Heart right ventricle (tissue), 16 donors: ENCODE results near the gene TCAF1. TPM values are rescaled to one million over a fixed set of nuclear protein-coding genes. Genes with fewer than 3 reads are reported as not detected.
"Not testable (repeated sequence)": the region's sequence is repeated elsewhere in the genome, so short reads cannot be mapped to it uniquely, and the experiment has no call there.

Experiments
- ATAC-seq, 8 donors: fragments of 200-7000 bp; cut with Tn5 transposase; one replicate each; pipeline ENCODE4 v1.9.1; 2020; ENCODE audit warnings: mild to moderate bottlenecking in 8 of 8, moderate library complexity in 8 of 8, moderate number of reproducible peaks in 1 of 8
- DNase-seq, 2 donors: peaks; one replicate each; pipeline ENCODE4 v3.0.0-alpha.2; 2020
- H3K27ac ChIP-seq, 10 donors: fragments of 200-600 bp; sonication (generic) in 2 of 10; one replicate each; pipeline versions ENCODE4 v1.5.0 to v1.8.0; 2020 to 2022; ENCODE audit warnings: mild to moderate bottlenecking in 3 of 10
- H3K27me3 ChIP-seq, 7 donors: fragments of 200-600 bp; one replicate each; pipeline ENCODE4 v1.8.0; 2021 to 2022; ENCODE audit warnings: mild to moderate bottlenecking in 2 of 7
- H3K36me3 ChIP-seq, 9 donors: fragments of 200-600 bp; sonication (generic) in 1 of 9; one replicate each; pipeline versions ENCODE4 v1.5.0 to v1.8.0; 2020 to 2022; ENCODE audit warnings: mild to moderate bottlenecking in 2 of 9
- H3K4me1 ChIP-seq, 9 donors: fragments of 200-600 bp; sonication (generic) in 1 of 9; one replicate each; pipeline versions ENCODE4 v1.5.0 to v1.8.0; 2020 to 2022; ENCODE audit warnings: mild to moderate bottlenecking in 4 of 9
- H3K4me3 ChIP-seq, 10 donors: fragments of 200-600 bp; sonication (generic) in 2 of 10; one replicate each; pipeline versions ENCODE4 v1.5.0 to v1.8.0; 2020 to 2022; ENCODE audit warnings: mild to moderate bottlenecking in 7 of 10, moderate library complexity in 2 of 10
- H3K9me3 ChIP-seq, 11 donors: fragments of 200-600 bp in 10 of 11; sonication (generic) in 2 of 11; one replicate each; pipeline versions ENCODE4 v1.5.0 to v1.8.0; 2013 to 2022; ENCODE audit warnings: mild to moderate bottlenecking in 2 of 11, control low read depth in 1 of 11, moderate library complexity in 1 of 11
- WGBS, 2 donors: extraction: QIAGEN DNeasy Blood & Tissue Kit; methylation state at CpG; one replicate each; pipeline ENCODE4 v1.1.7; 2013; ENCODE audit warnings: inconsistent platforms in 1 of 2; 5-methylcytosine and 5-hydroxymethylcytosine counted together
- intact Hi-C, 10 donors: fragments of 100-400 bp; cut with DNase I; formaldehyde crosslinking; loops; one replicate each; pipeline versions ENCODE4 v1.11.1 to v1.14.2; 2022
- polyA plus RNA-seq, 2 donors: library from polyadenylated mRNA; stranded (reverse); fragments of 200-250 nt; gene quantifications; one replicate each; pipeline ENCODE4 v1.2.3, GENCODE V29; 2013
- total RNA-seq, 10 donors: library from RNA; stranded (reverse); fragmentation: NEBNext Ultra II Directional in 3 of 10; extraction: Animal tissue kit (Norgen Biotek cat#: 25700) in 3 of 10; gene quantifications; one replicate each; pipeline versions ENCODE4 v1.2.1 to v1.2.4, GENCODE V29; 2021 to 2023
- donor health status: Arrhythmogenic right ventricular cardiomyopathy.
- donor health status: ischemic (EF 13 %, LVEDD 7.1; RV severe dilation, severe dysfunction).
- donor health status: healthy with polysubstance abuse.
- donor health status: DM: no; HTN: yes; CAD: no.
- donor health status: DM: no; HTN: no; CAD: no.
- donor health status: ischemic (EF 25% LVEDD 6.9; RV normal size, moderate dysfunction).
- donor health status: ischemic (EF 25% LVEDD 5.7; RV mildly dilated, moderate dysfunction).
- donor health status: healthy.
- donor health status: DM: yes; HTN: yes; CAD: no.
- donor health status: Ischemic cardiomyopathy.
- donor health status: ischemic (EF 35%, LVEDD 5.7; RV mildly dilated, moderate dysfunction).
- donor health status: nonischemic (EF 11% LVEDD 7.7; RV severe dilation, severe dysfunction).
- donor health status: DM: yes; HTN: yes; CAD: no.
- donor health status: PGD.
- donor health status: ischemic (EF 29% LVEDD 5.4; RV normal size, mild dysfunction).
- donor health status: nonischemic (EF 23%, LVEDD 6.1; RV moderate dilation, normal function).

Gene TCAF1
- total and polyA plus RNA-seq, 12 donors: 9.3 to 62.8 (median 55.5) TPM

- DNase-seq, H3K4me1 ChIP-seq, H3K9me3 ChIP-seq, H3K36me3 ChIP-seq, H3K27ac ChIP-seq, H3K27me3 ChIP-seq, H3K4me3 ChIP-seq, ATAC-seq, intact Hi-C loops: not testable (repeated sequence)
- WGBS, 2 donors: no CpG with 5 or more reads among the region's 6 CpGs
Measured at GRCh38 chr7:143810639-143811038, 91.3 kb downstream of the TCAF1 start.

GRCh38 chr7:143806664-143807071 is 95.3 kb downstream of the TCAF1 start:
- ATAC-seq: peak; percentile 68 to 100 (median 95)
- H3K27ac ChIP-seq, H3K4me1 ChIP-seq, DNase-seq, intact Hi-C loops, H3K4me3 ChIP-seq, H3K9me3 ChIP-seq, H3K36me3 ChIP-seq, H3K27me3 ChIP-seq: not testable (repeated sequence)
- whole genome bisulfite sequencing, 2 donors: no CpG with 5 or more reads among the region's 5 CpGs

Other genes starting within 250 kb of the TCAF1 start
- under 1 TPM in 2 of 10 donors, not detected in 8; 0.17 to 0.30 TPM for gene CTAGE6, start 144.5 kb downstream of the TCAF1 start, total RNA-seq
- gene CTAGE6, start 144.5 kb downstream of the TCAF1 start, polyA plus RNA-seq: under 1 TPM in 1 of 2 donors, not detected in 1; 0.22 TPM
- gene OR2F2, start 33.1 kb upstream of the TCAF1 start, total RNA-seq: not detected
- gene OR2F2, start 33.1 kb upstream of the TCAF1 start, polyA plus RNA-seq: not detected
- gene OR2F1, start 52.7 kb upstream of the TCAF1 start, total RNA-seq: not detected
- gene OR2F1, start 52.7 kb upstream of the TCAF1 start, polyA plus RNA-seq: not detected
- gene OR6B1, start 98.1 kb upstream of the TCAF1 start, total RNA-seq: not detected
- gene OR6B1, start 98.1 kb upstream of the TCAF1 start, polyA plus RNA-seq: not detected
- gene OR2A5, start 146.8 kb upstream of the TCAF1 start, total RNA-seq: not detected
- not detected for gene OR2A5, start 146.8 kb upstream of the TCAF1 start, polyA plus RNA-seq
- not detected for gene OR2A25, start 167.6 kb upstream of the TCAF1 start, total RNA-seq
- gene OR2A25, start 167.6 kb upstream of the TCAF1 start, polyA plus RNA-seq: not detected
- gene OR2A12, start 184.1 kb upstream of the TCAF1 start, total RNA-seq: not detected
- gene OR2A12, start 184.1 kb upstream of the TCAF1 start, polyA plus RNA-seq: not detected
- gene OR2A2, start 207.4 kb upstream of the TCAF1 start, total RNA-seq: not detected
- gene OR2A2, start 207.4 kb upstream of the TCAF1 start, polyA plus RNA-seq: not detected
- gene OR2A14, start 221.0 kb upstream of the TCAF1 start, total RNA-seq: not detected
- gene OR2A14, start 221.0 kb upstream of the TCAF1 start, polyA plus RNA-seq: not detected